ENCODE data around the gene CFAP77. TPM values are rescaled to one million over a fixed set of nuclear protein-coding genes. Genes with fewer than 3 reads are reported as not detected.

Gene CFAP77
- polyA plus RNA-seq, 1 donor from 2014 or later = not detected

DNA sequence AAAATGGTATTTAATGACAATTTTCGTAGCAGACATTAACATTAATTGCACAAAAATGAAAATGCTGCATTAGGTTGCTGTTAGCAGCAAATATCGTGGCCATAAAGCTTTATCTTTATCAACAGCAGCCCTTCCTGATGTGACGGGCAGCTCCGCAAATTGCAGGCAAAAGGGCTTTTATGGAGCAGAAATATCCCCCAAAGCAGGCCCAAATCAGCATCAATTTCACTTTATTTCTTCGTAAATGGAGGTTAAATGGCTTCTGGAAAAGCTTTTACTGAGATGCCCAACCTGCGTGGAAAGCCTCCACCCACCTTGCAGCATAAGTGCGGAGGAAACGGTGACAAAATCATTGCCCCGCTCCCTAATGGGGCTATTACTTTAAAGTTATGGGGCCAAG lies 94.5 kb downstream of the CFAP77 start:
- H3K9me2 ChIP-seq (ENCODE audit: insufficient read depth, low read length) = no peaks in the 10 kb centered on the region
- H2AFZ ChIP-seq (ENCODE audit: low read depth, low read length) = no peak overlapping the region
- H3K27me3 ChIP-seq (ENCODE audit: insufficient read depth, low read depth, low read length) = peaks cover 3% of the 10 kb centered on the region
- no peak overlapping the region for H3K27ac ChIP-seq (ENCODE audit: low read length)
- H3K4me2 ChIP-seq (ENCODE audit: low read length) = no peak overlapping the region
- no peak overlapping the region for H3K4me3 ChIP-seq (ENCODE audit: low read length)
- no peaks in the 10 kb centered on the region for H3K36me3 ChIP-seq (ENCODE audit: insufficient read depth, low read length)
- no peak for TF ChIP-seq RAD21 (conservative IDR thresholded peaks at IDR 0.05)
- TF ChIP-seq POLR2AphosphoS5 (IDR thresholded peaks at IDR 0.05) = no peak
- no peak for TF ChIP-seq TAF1 (IDR thresholded peaks at IDR 0.05; ENCODE audit: low read depth)
- TF ChIP-seq SMC3 (conservative IDR thresholded peaks at IDR 0.05; ENCODE audit: poor library complexity) = no peak
- no peak for TF ChIP-seq EP300 (conservative IDR thresholded peaks at IDR 0.05; ENCODE audit: poor library complexity, severe bottlenecking)
- TF ChIP-seq, protein P1, sequence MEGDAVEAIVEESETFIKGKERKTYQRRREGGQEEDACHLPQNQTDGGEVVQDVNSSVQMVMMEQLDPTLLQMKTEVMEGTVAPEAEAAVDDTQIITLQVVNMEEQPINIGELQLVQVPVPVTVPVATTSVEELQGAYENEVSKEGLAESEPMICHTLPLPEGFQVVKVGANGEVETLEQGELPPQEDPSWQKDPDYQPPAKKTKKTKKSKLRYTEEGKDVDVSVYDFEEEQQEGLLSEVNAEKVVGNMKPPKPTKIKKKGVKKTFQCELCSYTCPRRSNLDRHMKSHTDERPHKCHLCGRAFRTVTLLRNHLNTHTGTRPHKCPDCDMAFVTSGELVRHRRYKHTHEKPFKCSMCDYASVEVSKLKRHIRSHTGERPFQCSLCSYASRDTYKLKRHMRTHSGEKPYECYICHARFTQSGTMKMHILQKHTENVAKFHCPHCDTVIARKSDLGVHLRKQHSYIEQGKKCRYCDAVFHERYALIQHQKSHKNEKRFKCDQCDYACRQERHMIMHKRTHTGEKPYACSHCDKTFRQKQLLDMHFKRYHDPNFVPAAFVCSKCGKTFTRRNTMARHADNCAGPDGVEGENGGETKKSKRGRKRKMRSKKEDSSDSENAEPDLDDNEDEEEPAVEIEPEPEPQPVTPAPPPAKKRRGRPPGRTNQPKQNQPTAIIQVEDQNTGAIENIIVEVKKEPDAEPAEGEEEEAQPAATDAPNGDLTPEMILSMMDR (IDR thresholded peaks at IDR 0.05; ENCODE audit: poor library complexity, severe bottlenecking) = no peak
- no peaks in the 10 kb centered on the region for H3K9me3 ChIP-seq (ENCODE audit: low read length)
- H3K9ac ChIP-seq (ENCODE audit: low read length) = no peak overlapping the region
- H3K79me2 ChIP-seq (replicated peaks; ENCODE audit: insufficient read depth, low read length) = no peaks in the 10 kb centered on the region
- H4K20me1 ChIP-seq (ENCODE audit: insufficient read depth) = no peaks in the 10 kb centered on the region
- no peaks in the 10 kb centered on the region for H3F3A ChIP-seq (ENCODE audit: insufficient read depth, low read length, poor library complexity, severe bottlenecking)

DNA sequence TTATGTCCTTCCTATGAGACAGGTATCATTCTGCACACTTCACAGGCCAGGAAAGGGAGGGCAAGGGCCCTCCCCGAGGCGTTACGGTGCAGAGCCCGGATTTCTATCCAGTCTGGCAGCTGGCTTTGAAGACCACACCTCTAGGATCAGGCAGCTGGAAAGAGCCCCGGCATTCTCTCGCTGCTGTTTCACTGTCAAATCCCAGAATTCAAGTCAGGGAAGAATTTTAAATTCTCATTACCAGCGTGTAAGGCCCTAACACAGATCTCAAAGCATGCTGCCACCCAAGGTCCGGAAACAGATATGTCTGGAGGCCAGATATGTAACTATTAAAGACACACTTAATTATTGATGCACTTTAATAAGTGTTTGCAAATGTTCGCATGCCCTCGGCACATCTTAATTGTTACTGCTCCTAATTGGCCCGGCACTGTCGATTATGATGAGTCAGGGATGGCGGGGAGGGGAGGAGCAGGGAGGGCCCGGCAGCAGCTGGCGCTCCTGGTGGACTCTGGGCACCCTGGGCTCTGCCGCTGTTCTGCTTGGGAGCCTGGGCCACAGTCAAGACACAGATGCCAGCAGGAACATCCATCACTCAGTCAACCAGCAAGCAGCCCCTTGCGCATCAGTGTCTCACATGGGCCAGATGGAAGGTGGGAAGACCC lies 96.1 kb downstream of the CFAP77 start:
- TF ChIP-seq EP300 (conservative IDR thresholded peaks at IDR 0.05; ENCODE audit: poor library complexity, severe bottlenecking) (no peak), RAD21 (conservative IDR thresholded peaks at IDR 0.05) (no peak), SMC3 (conservative IDR thresholded peaks at IDR 0.05; ENCODE audit: poor library complexity) (no peak), TAF1 (IDR thresholded peaks at IDR 0.05; ENCODE audit: low read depth) (no peak), MXI1 (conservative IDR thresholded peaks at IDR 0.05; ENCODE audit: poor library complexity, severe bottlenecking) (no peak), EZH2 (IDR thresholded peaks at IDR 0.05; ENCODE audit: borderline replicate concordance, insufficient read depth, low read length, poor library complexity, severe bottlenecking) (no peak), POLR2AphosphoS5 (IDR thresholded peaks at IDR 0.05) (no peak)
- TF ChIP-seq, protein P2, sequence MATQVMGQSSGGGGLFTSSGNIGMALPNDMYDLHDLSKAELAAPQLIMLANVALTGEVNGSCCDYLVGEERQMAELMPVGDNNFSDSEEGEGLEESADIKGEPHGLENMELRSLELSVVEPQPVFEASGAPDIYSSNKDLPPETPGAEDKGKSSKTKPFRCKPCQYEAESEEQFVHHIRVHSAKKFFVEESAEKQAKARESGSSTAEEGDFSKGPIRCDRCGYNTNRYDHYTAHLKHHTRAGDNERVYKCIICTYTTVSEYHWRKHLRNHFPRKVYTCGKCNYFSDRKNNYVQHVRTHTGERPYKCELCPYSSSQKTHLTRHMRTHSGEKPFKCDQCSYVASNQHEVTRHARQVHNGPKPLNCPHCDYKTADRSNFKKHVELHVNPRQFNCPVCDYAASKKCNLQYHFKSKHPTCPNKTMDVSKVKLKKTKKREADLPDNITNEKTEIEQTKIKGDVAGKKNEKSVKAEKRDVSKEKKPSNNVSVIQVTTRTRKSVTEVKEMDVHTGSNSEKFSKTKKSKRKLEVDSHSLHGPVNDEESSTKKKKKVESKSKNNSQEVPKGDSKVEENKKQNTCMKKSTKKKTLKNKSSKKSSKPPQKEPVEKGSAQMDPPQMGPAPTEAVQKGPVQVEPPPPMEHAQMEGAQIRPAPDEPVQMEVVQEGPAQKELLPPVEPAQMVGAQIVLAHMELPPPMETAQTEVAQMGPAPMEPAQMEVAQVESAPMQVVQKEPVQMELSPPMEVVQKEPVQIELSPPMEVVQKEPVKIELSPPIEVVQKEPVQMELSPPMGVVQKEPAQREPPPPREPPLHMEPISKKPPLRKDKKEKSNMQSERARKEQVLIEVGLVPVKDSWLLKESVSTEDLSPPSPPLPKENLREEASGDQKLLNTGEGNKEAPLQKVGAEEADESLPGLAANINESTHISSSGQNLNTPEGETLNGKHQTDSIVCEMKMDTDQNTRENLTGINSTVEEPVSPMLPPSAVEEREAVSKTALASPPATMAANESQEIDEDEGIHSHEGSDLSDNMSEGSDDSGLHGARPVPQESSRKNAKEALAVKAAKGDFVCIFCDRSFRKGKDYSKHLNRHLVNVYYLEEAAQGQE (IDR thresholded peaks at IDR 0.05; ENCODE audit: borderline replicate concordance) = no peak
- TF ChIP-seq, protein P1 (IDR thresholded peaks at IDR 0.05; ENCODE audit: poor library complexity, severe bottlenecking) = no peak
- Histone ChIP-seq H3K4me2 (ENCODE audit: low read length) (no peak overlapping the region), H3K79me2 (replicated peaks; ENCODE audit: insufficient read depth, low read length) (no peaks in the 10 kb centered on the region)

More for the DNA sequence above, 96.1 kb downstream of the CFAP77 start:
- Histone ChIP-seq H3F3A (ENCODE audit: insufficient read depth, low read length, poor library complexity, severe bottlenecking) (no peaks in the 10 kb centered on the region), H3K27ac (ENCODE audit: low read length) (no peak overlapping the region), H2AFZ (ENCODE audit: low read depth, low read length) (no peak overlapping the region), H3K36me3 (ENCODE audit: insufficient read depth, low read length) (no peaks in the 10 kb centered on the region), H3K27me3 (ENCODE audit: insufficient read depth, low read depth, low read length) (peaks cover 3% of the 10 kb centered on the region), H3K9ac (ENCODE audit: low read length) (no peak overlapping the region), H3K9me2 (ENCODE audit: insufficient read depth, low read length) (no peaks in the 10 kb centered on the region), H4K20me1 (ENCODE audit: insufficient read depth) (no peaks in the 10 kb centered on the region), H3K9me3 (ENCODE audit: low read length) (no peaks in the 10 kb centered on the region), H3K4me3 (ENCODE audit: low read length) (no peak overlapping the region)
